GM15510 (cell line): ENCODE results near the gene TBC1D19.

Source experiments
- POLR2A ChIP-seq: IDR thresholded peaks from 3 replicates; pipeline ENCODE4 v1.6.1; 2011; ENCODE audit warnings: borderline replicate concordance; ENCODE audit not compliant: insufficient read length; ENCODE audit errors: extremely low read depth

Gene TBC1D19, protein sequence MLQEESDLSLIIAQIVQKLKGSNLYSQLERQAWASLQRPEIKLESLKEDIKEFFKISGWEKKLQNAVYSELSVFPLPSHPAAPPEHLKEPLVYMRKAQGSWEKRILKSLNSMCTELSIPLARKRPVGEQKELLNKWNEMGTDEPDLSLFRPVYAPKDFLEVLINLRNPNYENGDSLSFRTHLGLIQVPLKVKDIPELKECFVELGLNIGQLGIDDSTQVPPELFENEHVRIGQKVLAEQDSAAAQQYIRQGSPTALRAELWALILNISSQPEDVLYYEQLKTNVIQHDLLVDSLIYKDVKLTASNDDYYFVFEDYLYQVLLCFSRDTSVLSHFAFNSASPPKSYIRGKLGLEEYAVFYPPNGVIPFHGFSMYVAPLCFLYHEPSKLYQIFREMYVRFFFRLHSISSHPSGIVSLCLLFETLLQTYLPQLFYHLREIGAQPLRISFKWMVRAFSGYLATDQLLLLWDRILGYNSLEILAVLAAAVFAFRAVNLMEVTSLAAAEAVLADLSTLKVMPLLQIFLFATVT

DNA sequence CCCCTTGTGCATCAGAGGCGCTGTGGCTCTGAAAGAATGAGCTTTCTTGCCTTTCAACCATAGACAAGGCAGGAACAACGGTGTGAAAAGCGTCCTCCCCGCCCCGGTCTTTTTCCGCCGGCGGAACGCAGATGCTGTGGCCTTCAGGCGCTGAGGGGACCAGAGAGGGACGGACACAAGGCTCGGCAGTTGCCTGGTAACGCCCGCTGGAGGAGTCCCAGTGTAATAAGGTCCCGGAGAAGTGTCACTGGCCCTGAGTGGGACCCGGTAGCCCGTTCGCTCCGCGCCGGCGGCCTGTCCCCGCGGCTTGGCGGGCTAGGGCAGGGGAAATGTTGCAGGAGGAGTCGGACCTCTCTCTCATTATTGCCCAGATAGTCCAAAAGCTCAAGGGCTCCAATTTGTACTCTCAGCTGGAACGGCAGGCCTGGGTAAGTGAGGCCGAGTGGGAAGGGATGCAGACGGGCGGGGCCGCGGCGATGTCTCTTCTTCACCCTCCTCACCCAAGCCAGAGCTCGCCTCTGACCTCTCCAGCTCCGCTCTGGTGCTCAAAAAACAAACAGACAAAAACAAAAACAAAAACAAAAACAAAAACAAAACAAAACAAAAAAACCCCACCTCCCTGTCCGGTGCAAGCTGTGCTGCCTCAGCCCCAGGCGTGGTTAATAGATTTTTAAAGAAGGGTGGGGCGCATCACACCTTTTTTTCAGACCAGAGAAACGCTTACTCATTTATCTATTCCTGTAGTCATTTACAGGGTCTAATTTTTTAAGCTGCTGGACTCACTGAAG, at the start of gene TBC1D19:
TSS of gene TBC1D19 (plus strand) at position 220 of the 788 bp plus-strand sequence. CDS start at position 330, 110 bp downstream.
- TF ChIP-seq POLR2A, result peak; percentile 35

DNA sequence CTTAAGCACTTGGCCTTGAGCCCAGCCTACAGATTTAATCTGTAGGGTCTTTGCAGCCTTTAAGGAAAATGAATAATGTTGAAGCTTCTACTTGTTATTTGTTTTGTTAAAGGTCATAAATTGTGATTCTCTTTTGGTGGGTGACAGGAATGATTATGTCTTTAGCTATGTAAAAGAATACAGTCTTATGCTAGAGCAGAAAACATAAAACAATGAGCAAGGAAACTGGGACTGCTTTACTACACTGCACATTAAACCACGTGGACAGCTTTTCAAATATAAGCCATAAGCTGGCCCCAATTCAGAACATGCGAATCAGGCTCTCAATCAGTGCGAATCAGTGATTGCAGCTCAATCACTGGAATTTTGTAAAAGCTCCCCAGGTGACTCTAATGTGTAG, 40.9 kb upstream of the TBC1D19 start:
- TF ChIP-seq POLR2A, result no peak

DNA sequence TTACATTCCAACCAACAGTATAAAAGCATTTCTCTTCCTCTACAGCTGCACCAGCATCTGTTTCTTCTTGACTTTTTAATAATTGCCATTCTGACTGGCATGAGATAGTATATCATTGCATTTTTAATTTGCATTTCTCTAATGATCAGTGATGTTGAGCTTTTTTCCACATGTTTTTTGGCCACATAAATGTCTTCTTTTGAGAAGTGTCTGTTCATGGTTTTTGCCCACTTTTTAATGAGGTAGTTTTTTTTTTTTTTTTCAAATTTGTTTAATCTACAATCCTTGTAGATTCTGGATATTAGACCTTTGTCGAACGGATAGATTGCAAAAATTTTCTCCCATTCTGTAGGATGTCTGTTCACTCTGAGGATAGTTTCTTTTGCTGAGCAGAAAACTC, 39.5 kb upstream of the TBC1D19 start:
- TF ChIP-seq POLR2A, result no peak

DNA sequence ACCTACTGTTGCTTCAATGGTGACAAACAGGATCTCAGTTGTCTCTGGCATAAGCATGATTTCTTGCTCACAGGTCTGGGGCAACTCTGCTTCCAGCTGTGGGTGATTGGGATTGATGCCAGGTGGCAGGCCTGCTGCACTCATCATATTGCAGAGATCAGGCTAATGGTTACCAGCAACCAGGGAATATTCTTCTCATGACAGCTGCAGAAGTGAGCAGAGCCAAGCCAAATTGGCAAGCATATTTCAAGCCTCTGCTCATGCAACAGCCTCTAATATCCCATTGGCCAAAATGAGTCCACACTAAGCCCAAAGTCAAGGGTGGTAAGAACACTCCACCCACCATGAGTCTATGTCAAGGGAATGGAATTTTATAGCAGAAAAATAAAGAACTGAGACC, 26.7 kb upstream of the TBC1D19 start:
- TF ChIP-seq POLR2A, result no peak

DNA sequence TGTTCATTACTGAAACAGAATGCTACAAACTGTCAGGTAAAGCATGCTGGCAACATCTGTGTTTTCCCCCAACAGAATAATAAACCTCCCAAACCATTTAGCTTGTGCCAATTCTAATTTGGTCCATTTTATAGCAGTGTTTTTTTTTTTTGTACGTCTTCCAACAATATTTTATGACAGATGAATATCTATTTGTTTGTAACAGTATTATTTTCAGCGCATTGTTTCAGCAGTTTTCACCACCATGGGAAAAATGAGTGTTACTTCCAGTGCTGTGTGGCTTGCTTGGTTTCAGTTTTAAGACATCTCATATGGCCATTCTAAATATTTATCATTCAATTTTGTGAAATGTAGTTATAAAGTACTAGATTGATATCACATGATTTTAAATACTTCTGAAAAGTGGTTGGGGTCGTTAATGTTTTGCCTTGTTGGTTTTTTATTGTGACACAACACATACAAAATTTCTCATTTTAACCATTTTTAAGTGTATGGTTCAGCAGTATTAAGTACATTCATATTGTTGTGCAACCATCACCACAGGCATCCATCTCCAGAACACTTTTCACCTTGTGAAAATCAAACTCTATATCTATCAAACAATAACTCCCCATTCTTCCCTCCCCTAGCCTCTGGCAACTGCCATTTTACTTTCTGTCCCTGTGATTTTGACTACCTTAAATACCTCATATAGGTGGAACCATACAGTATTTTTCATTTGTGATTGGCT, 25.6 kb upstream of the TBC1D19 start:
- TF ChIP-seq POLR2A, result no peak

DNA sequence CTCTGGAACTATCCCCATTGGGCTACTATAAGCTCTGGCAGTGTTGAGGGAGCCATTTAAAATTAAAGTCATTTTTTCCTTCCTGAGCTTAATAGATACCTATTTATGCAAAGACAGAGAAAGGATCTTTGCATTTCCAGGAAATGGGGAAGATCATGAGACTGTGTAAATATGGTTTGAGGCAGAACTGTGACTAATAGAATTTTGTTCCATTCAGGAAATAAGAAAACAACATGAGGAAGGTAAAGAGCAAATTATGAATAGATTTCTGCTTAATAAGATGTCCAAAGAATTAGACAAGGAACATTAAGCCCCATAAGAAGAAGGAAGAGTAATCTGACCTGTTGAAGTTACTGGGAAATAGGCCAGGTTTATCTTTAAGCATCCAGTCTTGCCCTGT, 17.8 kb upstream of the TBC1D19 start:
- TF ChIP-seq POLR2A, result no peak

DNA sequence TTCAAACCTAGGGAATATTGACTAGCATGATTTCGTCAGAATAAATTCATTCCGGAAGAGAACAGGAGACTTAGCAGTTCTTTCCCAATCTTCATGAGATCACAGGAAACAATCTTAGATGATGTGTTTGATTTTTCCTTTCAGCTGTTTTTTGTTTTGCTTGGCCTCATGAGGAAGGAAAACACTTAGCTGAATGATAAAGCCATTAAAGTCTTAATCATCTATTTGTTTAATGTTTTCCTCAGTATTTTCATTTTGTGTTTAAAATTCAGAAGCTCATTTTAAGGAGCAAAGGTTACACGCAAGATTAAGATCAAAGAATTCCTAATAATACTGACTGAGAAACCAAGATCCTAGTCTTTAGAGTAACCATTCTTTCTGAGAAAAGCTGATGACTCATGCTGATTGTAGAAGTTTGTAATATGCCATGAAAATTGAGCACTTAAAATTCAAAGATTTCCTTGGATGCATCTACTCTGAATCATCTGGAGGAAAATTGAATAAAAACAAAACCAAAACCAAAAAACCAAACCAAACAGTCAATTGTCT, 15.4 kb upstream of the TBC1D19 start:
- TF ChIP-seq POLR2A, result no peak

DNA sequence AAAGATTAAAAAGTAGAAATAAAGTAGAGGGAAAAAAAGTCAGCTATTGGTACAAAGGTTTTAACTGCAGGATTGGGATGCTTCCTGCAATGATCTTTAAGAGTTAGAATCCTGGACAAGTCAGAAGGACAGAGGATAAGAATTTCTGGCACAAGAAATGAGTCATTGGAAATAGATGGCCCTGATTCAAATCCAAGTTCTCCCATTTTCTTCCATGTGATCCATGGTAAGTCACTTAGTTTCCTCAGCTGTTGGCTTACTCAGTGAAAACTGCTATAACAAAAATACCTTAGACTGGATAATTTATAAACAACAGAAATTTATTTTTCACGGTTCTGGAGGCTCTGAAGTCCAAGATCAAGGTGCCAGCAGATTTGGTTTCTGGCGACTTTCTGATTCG, 13.3 kb upstream of the TBC1D19 start:
- TF ChIP-seq POLR2A, result no peak

DNA sequence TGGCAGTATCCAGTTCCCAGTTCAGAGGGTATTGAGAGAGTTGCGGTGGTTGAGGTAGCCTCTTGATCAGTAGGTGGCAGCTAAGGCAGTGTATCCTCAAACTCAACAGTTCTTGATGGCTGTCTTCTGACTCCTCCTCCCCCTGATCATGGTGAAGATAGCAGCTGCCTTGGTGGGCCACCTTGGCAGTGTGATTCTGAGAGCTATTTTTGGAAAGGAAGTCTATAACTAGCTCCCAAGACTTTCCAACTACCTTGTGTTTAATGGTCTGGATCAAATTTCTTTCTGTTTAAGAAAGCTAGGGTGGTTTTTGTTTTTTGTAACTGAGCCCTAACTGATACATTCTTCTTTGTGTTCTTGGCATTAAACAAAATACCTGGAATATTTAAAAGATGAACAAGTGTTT, 10.5 kb upstream of the TBC1D19 start:
- TF ChIP-seq POLR2A, result no peak

DNA sequence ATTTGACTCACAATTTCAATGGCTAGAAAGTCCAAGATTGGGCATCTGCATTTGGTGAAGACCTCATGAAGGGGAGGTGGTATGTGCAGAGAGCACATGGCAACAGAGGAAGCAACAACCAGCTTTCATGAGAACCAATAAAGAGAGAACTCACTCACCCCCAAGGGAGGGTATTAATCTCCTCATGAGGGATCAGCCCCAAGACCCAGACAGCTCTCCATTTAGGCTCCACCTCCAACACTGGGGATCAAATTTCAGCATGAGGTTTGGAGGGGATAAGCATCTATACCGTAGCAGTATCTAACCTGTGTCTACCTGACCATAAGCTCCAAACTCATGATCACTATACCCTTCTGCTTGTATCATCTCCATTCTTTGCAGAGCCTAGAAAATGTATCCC, 9.3 kb upstream of the TBC1D19 start:
- TF ChIP-seq POLR2A, result no peak

DNA sequence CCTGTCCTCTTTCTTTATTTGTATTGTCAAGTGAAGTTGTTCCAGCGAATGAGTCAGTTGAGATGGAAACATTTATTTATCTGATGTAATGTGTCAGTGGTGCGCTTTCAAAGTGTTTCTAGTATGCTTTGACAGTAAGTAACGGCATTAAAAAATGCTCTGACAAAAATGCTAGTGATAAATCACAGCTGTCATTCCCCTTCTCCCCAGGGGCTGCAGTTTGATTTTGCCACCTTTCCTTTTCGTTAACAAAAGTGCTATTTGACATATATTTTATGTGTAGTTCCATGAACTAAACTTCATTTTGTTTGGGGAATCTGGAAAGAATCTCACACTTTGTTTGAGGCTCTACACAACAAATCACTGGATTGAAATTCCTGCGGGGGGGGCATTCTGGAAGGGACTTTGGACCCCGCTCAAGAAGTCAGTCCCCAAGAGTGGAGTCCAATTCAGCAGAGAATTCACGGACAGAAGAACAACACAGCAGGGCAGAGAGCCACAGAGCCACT, 7.6 kb upstream of the TBC1D19 start:
- no peak for TF ChIP-seq POLR2A

DNA sequence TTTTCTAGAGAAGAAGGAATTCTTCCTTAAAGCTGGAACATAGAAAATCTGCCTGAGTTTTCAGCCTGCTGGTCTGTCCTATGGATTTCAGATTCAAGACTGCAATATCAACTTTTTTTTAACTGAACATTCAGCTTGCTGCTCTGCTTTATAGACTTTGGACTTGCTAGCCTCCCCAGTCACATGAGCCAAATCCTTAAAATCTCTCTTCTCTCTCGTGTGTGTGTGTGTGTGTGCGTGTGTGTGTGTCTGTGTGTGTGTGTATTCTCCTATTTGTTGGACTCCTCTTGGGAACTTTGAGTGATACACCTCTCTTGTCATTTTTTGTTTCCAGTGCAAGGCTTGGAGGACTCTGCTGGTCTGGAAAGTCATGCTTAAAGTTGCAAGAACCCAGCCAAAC, 6.8 kb upstream of the TBC1D19 start:
- TF ChIP-seq POLR2A, result no peak

DNA sequence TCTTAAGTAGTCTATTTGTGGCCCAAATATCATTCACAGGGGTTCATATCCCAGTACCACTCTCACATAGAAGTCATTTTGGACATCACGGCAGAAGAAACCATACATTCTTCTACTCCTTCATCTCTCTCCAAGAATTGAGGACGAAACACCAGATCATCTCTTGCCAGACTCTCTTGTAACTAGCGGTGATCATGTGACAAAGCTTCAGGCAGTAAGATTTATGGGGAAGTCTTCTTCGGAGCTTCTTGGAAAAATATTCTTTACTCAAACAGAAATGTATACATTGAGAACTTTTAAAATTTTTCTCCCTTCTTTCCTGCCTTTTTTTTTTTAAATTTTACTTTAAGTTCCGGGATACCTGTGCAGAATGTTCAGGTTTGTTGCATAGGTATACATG, 4.7 kb upstream of the TBC1D19 start:
- TF ChIP-seq POLR2A, result no peak

DNA sequence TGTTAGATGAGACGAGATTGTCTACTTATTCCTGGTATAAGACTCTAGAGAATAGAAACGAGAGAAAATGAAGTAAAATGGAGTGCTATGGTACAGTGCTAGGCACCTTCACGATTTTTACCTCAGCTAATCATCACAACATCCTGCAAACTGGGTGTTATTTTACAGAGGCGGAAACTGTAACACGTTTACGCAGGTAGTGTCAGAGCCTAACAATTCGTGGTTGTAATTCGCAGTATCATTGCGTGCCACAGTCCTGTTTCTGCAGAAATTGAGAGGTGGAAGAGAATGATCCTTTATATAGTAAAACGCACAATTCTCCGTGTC, 383 bp upstream of the TBC1D19 start:
- TF ChIP-seq POLR2A, result no peak

DNA sequence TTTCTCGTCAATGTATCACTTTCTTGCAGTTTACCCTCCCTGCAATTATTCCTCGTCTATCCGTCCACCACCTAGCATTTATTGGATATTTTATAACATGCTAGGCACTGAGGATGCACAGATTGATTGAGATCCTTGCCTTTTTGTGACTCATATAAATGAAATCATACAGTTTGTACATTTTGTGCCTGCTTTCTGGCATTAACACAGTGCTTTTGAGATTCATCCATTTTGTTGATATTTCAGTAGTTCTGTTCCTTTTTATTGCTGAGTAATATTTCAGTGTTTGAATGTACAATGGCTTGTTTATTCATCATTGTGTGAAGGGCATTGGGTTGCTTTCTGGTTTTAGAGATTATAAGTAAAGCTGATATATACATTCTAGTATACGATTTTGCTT, 841 bp downstream of the TBC1D19 start:
- TF ChIP-seq POLR2A, result no peak
